GF-D8 (cell line): ENCODE measurements around the gene RAB28.

Experiments
- DNase-seq: peaks from one replicate; lab custom pipeline; 2025; lab: John Stamatoyannopoulos, UW

The RAB28 gene

DNA sequence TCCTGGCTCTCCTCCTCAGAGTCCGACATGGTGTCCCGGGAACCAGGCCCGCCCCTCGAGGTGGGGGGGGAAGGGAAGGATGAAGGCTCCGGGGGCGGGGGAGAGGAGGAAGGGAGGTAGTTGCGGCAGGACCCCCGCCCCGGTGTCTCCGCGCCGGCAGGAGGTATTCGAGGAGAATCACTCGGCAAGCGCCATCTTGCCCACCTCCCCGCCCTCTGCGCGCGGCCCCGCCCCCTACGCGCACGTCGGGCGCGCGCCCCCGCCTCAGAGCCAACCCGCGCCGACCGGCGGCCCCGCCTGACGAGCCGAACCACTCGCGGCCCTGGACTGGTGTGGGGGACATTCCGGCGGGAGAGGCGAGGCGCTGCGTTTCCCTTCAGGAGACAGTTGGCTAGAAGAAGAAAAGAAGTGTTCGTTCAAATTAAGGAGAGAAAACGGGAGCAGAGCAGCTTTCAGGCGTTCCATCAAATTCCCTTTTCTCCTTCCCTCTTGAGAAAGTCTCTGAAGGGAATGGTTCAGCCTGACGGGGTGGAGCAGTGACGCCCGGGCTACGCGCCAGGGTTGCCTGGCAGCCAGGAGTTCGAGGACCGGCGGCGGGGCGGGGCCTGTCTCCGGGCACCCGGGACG, at the start of gene RAB28:
Gene RAB28, minus strand, starts transcription at position 219 of the 627 bp plus-strand sequence.
- peak; percentile 64 for DNase-seq

DNA sequence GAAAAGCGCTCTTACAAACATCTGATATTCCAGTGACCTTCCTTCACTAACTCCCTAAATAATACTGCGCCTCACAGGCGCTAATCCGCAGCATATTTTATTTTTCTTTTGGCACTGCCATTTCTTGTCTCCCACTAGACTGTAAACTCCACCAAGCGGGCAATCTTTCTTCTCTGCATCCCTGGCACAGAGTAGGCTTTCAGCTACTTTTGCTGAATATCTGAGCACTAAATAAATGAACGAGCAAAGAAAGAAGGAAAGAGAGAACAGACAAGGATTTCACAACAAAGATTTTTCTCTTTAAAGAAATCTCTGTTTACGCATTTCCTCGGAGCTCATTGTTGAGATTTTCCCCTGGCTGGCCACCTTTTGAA, 47.5 kb upstream of the RAB28 start:
- DNase-seq, result no peak

DNA sequence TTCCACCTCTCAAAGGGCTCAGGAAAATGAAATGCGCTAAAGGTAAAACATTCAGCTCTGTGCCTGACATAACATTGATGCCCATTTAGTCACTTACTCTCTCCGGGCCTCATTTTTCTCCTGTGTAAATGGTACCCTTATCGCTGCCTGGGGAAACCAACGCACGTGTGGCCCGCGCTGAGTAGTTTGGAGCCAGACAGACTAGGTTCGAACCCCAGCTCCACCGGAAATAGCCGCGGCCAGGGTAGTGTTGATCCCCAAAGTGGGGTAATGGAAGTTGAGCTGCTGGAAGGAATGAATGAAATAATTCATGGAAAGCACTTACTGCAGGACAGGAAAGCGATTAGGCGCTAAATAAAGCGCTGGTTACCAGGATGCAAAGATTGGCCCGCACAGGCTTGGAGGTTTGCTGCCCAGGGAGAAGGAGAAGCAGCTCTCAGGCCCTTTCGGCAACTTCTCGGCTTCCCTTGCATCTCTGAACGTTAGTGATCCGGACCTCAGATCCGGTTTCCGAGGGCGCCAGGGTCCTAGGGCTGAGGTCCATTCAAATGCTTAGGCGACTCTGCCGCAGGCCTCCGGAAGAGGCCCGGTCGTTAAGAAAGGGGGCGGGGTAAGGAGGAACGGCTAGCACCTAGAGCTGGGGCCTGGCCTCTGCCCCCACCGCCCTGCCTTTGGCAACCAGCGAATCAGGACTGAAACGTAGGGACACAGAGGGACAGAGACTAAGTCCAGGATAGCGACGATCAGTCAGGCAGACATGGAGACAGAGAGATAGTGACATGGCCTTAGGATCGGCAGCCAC, 46.9 kb upstream of the RAB28 start:
- peak; percentile 79 for DNase-seq

DNA sequence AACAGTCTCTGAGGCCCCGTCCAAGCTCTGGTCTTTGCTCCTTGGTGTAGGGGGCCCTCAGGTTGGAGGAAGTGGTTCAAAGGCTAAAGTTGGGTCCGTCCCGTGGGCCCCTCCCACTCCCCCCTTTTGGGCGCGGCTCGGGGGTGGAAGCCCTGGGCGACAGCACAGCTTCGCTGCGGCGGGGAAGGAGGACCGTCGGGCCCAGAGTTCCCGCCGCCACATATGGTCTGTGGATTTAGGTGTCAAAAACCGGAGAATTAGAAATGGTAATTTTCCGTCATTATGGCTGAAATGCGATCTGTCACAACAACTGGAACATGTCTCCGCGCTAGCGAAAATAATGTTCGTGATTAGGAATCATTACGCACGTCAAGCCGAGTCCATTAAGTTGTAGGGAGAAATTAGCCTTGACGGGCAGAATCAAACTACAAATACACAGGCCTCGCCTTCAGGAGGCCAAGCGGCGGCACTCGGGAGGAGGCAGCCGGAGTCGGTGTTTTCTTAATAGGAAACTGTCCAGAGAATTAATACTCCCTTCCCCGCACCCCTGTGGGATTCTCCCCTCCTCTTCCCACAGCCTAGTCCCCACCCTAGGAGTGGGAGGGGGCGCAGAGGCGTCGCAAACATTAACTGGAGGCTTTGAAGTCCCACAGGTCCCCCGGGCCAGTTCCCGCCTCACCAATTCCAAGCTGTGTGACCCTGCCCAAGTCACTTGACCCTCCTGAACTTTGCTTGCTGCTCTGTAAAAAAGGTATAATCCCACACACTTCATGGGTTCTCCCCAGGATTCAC, 45.2 kb upstream of the RAB28 start:
- no peak for DNase-seq

DNA sequence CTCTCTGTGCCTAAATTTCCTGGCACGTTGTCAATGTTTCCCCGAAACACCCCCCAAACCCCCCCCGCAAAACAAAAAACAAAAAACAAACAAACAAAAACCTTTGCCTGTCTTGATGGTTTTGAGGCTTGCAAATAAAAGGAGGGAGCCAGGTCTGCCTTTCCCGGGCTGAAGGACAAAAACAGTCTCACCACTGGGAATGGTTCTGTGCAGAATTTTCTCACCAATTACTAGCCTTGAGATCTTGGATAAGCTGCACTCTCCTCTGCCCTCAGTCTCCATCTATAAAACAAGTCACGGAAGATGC, 44.6 kb upstream of the RAB28 start:
- DNase-seq, result no peak

DNA sequence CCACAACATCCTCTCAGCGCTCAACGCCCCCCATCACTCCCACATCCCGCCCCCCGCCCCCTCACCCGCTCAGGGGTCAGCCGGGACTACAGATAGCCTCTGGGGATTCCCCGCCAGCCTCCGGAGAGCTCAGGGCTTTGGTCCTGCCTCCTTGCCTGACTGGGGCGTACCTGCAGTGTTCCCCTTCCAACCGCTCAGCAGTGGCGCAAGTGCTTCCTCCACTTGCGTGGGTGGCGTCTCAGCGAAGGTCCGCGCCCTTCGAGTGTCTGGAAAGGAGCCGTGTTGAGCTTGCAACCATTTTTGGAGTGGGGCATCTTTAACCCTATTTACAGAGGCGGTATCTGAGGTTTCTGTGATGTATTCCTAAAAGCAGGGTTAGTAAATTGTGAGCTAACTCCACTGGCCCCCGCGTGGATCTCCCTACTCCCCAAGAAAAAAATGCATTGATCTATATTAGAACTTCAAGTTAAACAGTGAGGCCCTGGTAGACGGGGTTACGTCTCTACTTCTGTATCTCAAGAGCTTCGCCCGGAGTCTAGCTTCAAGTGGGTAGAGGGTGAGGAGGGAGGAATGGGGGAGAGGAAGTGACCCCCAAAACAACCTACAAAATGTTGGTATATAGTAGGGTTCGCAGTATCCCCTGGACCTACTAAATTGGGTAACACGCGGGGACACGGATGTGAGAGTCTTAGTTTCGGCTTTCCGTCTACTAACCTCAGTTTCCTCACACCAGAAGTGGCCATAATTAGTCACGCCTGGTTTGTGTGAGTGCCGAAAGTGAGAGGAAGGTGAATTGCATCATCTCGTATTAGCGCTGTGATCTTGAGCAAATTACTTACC, 44.1 kb upstream of the RAB28 start:
- DNase-seq, result peak; percentile 84

DNA sequence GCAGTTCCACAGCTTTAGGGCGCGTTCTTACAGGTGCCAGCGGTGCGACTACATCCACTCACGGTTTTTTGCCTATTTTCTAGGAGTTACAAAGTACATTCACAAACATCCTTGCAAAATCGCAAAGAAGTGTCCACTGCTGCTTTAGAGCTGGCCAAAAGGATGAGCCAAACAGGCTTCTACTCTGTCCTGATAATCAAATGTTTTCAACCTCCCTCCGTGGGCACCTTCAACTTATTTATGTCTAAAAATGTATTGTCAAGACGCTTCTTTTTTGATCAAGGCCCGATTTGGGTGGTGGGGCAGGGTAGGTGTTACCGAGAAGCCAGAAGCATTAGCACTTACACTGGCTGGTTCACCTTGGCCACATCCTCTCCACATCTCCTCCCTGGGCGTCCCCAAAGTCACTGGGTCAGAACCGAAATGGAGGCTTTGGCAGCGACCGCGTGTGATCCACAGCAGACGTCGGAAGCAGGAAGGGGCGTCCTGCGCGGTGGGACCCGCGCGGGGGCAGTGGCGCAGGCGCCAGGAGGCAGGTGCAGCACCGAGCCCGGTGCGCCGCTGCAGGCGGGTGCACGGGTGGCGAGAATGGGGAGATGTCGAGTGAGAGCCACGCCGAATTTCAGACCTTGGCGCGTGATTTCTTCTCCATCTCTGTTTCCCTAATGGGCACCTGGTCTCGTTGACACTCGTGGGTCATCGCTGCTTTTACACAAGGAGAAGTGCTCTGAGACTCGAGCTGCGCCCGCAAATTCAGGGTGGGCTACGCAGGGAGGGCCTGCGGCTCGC, 43.2 kb upstream of the RAB28 start:
- no peak for DNase-seq

DNA sequence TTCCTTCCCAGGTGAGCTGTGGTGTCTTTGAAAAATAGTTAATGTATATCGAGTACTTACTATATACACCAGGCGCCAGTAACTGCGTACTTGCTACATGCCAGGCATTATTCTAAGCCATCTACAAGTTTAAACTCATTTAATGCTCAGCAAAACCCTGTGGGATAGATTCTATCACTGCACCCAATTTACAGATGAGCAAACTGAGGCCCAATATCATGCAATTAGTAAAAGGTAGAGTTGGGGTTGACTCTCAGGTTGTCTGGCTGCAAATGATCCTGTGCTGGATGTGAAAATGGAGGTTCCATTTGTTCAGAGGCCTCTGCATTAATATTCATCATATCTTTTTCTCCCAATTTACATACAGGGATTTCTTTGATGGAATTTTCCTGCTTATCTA, 42.5 kb upstream of the RAB28 start:
- DNase-seq, result no peak

DNA sequence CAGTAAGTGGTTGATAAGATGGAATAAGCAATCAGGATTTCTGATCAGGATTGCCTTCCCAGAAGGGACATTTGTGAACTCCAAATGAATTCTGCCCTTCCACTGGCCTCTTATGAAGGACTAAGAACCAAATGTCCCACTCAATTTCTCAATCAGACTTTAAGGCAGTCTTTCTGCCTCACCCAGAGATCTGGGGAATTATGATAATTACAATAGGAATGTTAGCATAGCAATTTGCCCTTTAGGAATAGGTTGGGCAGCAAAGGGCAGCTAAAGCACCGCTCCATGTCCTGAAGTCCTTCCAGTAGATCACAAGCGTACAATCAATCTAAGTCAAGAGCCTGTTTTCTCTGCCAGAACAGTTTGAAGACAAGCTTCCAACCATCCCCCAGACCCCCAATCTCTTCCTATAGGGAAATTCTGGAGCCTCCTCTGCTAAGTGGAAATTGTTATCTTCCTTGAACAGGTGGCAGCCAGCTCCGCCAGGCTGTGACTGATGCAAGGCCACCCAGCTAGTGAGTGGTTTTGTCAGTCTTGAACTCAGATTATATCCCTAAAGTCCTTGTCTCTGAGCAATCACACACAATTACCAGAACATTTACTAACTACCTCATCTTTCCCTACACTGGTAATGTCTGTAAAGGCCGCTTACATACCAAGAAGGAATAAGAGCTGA, 41.6 kb upstream of the RAB28 start:
- no peak for DNase-seq

DNA sequence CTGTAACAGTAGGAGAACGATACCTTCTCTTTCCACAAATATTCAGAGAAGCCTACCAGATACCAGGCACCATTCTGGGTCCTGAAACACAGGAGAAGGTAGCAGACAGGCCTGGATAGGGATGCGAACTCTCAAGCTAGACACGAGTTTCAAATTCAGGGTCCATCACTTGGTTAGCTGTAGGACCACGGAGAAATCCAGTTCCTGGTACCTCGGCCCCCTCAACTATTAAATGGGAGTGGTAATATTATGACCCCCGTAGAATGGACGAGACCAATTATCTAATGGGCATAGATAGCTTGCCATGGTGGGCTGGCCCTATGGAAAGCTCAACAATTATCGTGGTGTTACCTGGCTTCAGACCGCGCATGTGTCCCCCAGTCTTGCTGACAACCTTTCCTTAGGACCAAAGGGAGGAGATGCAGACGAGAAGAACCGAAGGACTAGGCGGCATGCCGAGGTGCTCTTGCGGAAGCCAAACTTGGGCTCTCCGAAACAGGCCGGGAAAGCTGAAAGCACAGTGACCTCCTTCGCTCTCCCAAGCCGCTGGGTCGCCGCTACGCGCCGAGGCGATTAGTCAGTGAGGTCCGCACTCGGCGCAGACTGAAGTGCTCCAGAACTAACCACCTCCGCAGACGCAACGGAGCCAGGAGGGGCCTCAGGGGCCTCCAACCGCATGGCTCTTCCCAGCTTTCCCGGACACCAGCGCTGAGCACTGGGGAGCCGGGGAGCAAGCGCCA, 40.5 kb upstream of the RAB28 start:
- DNase-seq, result no peak

DNA sequence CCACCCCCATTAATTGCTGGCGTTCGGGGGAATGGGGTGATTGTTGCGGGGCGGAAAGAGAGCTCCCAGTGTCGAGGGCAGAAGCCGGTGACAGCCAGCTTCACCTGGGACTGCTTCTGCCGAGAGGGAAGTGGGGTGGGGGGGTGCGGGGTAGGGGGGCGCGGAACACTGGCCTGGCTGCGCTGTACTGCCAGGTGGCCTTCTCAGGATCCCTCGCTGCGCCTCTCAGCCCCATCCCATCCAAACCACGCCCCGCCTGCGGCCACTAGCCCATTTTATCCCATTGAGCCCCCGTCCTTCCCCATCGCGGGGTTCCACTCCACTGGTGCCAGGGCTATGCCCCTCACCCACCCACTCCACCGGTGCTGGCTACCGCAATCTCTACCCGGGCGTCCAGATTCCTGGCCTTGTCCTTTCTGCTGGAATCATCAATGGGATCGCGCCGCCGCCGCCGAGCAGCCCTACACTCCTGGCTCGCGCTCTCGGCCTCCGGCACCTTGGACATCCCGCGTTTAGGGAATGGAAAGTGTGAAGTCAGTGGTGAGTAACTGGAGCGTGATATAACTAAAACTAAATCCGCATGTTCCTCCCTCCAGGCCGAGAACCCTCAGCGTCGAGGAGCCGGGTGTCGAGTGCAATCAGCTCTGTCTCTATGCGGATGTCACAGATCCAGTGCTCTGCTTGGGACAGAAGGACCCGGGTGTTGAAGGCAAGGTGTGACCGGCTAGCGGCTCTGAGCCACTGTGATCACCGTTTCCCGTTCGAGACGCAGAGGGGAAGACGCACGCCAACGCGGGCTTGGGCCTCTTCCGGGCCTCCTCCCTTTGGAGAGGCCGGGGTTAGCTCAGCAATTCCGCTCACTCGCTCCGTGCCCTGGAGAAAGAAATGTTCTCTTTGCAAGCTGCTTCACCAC, 39.7 kb upstream of the RAB28 start:
- no peak for DNase-seq

DNA sequence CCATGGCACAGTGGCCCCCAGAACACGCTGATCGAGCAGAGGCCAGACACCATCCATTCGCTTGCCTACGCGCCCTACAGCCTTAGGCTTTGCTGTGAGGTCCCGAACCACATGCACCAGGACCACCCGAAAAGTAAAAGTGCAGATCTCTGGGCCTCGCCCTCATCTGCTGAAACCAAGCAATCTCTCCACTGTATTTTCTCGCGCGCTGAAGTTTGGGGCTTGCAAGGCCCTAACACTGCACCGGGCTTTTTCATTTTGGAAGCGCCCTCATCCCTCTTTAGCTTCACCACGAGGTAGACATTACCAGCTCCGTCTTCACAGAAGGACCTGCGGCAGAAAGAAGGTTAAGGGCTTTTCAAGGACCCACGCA, 39.0 kb upstream of the RAB28 start:
- no peak for DNase-seq

DNA sequence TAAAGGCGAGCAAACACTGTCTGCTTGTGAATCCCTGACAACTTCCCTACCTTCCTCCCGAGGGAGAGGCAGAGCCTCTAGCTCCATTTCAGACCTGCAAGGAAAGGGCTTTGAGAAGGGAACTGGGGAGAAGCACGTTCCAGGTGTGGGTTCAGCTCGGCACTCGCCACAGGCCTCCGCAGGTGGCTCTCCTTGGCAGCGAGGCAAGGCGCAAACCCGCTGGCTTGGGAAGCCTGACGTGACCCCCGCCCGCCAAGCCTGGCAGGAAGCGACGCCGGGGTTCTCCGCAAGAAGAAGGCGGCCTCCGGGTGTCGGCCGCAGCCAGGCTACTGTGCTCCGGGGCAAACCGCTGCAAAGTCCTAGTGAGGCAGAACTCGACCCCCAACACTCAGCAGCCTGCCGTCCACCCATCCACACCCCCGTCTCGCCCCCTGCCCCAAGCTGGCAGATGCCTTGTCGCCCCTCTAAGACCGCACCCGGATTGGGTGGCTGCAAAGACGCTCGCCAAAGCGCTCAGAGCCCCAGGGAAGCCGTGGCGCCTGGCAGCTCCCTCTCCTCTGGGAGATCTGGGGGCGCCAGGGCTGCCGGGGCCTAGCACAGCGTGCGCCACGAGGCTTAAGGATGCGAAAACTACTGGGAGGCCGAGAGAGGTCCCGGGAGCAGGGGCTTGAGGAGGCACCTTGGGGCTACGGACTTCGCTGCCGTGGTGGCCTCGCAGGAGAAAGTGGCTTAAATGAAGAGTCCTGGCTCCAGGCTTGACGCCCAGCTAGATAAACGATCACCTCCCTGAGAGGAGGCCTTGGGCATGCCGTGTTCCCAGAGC, 38.4 kb upstream of the RAB28 start:
- DNase-seq, result peak; percentile 21

DNA sequence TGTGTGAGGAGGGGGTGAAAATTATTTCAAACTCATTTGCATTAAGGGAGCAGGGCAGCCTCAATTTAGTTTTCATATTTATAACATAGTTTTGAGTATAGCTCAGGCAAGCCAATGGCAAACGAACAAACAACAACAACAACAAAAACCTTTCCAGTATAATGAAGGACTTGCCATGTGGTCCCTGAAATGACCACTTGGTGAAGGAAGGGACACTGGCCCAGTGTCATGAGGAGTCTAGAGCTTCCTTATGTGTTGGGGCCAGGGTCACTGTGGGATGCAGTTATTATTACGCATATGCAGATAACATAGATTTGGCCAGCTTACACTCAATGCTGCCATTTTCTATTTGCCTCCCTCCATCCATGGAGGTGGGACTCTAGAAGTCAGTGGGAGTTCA, 36.9 kb upstream of the RAB28 start:
- DNase-seq, result no peak

DNA sequence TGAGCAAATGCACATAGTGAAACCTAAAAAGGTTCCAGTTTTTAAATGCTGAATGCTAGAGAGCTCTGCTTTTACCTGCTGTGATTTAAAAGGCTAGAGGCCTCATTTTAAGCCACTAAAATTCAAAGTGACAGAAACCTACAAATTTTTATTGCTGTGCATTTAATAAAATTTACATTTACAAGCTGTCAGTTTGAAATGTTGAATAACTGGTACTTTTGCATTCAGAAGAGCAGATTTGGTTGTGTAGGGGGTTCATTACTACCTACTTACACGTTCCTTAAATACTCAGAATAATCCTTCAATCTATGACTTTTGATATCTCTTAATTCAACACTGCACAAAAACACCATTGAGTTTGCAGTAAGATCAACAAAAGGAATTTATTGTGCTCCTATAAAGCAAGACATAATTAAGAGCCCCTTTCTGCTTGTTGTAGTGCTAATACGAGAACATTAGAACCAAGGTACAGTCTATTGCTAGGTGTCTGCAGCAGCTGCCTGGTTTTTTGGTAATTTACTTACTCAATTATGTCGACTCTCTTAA, 32.2 kb upstream of the RAB28 start:
- no peak for DNase-seq

DNA sequence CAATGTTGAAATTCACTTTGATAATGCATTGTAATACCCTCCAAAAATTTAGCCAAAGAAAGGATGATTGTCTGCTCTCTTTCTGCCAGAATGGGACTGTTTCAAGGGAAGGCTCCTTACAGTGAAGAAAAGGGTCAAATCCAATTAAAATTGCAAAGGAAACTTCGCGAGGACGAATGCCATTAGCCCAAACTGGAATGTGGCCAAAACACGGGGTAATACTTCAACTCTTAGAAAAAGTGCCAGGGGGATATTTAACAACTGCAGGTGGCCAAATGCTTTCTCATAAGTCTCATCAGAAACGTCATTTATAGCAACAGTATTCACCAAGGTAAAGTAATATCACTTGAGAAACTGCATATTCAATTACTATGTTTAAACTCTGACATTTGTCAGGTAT, 31.1 kb upstream of the RAB28 start:
- no peak for DNase-seq

DNA sequence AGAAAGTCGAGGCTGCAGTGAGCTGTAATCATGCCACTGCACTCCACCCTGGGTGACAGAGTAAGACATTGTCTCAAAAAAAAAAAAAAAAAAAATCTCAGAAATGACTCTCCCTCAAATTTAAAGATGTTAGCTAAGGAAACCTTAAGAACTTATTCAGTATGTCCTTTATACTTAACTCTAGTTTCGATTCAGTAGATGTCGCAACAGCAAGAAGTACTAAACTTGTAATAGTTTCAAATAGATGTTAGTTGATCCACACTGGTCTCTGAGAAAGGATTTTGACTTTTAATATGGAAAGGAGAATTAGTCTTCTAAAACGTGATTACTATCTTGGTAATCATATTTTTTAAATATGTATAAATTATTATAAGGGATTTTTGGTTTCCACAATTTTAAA, 30.6 kb upstream of the RAB28 start:
- DNase-seq, result no peak

DNA sequence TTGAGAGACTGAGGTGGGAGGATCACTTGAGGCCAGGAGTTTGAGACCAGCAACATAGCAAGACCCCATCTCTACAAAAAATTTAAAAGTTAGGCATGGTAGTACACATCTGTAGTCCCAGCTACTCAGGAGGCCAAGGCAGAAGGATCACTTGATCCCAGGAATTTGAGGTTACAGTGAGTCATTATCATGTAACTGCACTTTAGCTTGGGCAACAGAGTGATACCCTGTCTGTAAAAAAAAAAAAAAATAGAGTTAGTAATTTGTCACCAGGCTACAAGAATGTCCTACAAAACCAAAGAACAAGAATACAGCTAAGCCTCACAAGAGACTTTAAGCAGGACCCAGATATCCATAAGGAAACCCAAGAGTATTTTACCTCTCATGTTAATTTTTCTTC, 27.0 kb upstream of the RAB28 start:
- DNase-seq, result no peak
